ENCODE measurements around the gene STAU1.
"Not testable (repeated sequence)": the region's sequence is repeated elsewhere in the genome, so short reads cannot be mapped to it uniquely, and the experiment has no call there.

Gene STAU1

GRCh38 chr20:49184691-49185070 is 3.5 kb downstream of the STAU1 start:
- Histone ChIP-seq H3K4me3 (ENCODE audit: insufficient read depth, low read depth, low read length) (no peak overlapping the region), H3K9me3 (ENCODE audit: control insufficient read depth, low read length) (no peaks in the 10 kb centered on the region), H3K4me1 (ENCODE audit: control insufficient read depth, insufficient read depth, low read length) (peaks cover 4% of the 10 kb centered on the region), H3K27ac (ENCODE audit: insufficient read depth, low read depth, low read length, poor library complexity, severe bottlenecking) (no peak overlapping the region), H3K27me3 (ENCODE audit: control insufficient read depth, insufficient read depth, low read length, poor library complexity, severe bottlenecking) (no peaks in the 10 kb centered on the region), H3K36me3 (ENCODE audit: control insufficient read depth, insufficient read depth, low read length) (no peaks in the 10 kb centered on the region)
- WGBS, 2 experiments: 90 to 95% methylated on average over 1 to 2 of the region's 3 CpGs

DNA sequence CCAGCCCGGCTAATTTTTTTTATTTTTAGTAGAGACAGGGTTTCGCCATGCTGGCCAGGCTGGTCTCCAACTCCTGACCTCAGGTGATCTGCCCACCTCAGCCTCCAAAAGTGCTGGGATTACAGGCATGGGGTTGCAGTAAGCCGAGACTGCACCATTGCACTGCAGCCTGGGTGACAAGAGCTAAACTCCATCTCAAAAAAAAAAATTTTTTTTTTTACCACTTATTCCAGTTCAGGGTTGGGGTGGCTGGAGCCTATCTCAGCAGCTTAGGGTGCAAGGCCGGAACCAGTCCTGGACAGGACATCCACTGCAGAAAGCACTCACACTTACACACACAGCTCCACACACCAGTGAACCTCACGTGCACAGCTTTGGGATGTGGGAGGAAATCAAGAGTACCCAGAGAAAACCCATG is 4.0 kb downstream of the STAU1 start:
- H3K4me1 ChIP-seq (ENCODE audit: control insufficient read depth, insufficient read depth, low read length); H3K4me3 ChIP-seq (ENCODE audit: insufficient read depth, low read depth, low read length); H3K9me3 ChIP-seq (ENCODE audit: control insufficient read depth, low read length); H3K36me3 ChIP-seq (ENCODE audit: control insufficient read depth, insufficient read depth, low read length); H3K27me3 ChIP-seq (ENCODE audit: control insufficient read depth, insufficient read depth, low read length, poor library complexity, severe bottlenecking); H3K27ac ChIP-seq (ENCODE audit: insufficient read depth, low read depth, low read length, poor library complexity, severe bottlenecking): not testable (repeated sequence)
- 95% methylated on average over 5 of the region's 5 CpGs for WGBS, 2 experiments

GRCh38 chr20:49183444-49183843 is 4.7 kb downstream of the STAU1 start:
- WGBS, 2 experiments: 95 to 96% methylated on average over 3 of the region's 3 CpGs
- H3K36me3 ChIP-seq (ENCODE audit: control insufficient read depth, insufficient read depth, low read length): no peaks in the 10 kb centered on the region
- no peak overlapping the region for H3K4me3 ChIP-seq (ENCODE audit: insufficient read depth, low read depth, low read length)
- H3K27ac ChIP-seq (ENCODE audit: insufficient read depth, low read depth, low read length, poor library complexity, severe bottlenecking): no peak overlapping the region
- H3K4me1 ChIP-seq (ENCODE audit: control insufficient read depth, insufficient read depth, low read length): peaks cover 4% of the 10 kb centered on the region
- H3K9me3 ChIP-seq (ENCODE audit: control insufficient read depth, low read length): no peaks in the 10 kb centered on the region
- H3K27me3 ChIP-seq (ENCODE audit: control insufficient read depth, insufficient read depth, low read length, poor library complexity, severe bottlenecking): no peaks in the 10 kb centered on the region

- H3K4me1 ChIP-seq (ENCODE audit: control insufficient read depth, insufficient read depth, low read length): no peaks in the 10 kb centered on the region
- WGBS, 2 experiments: 89 to 95% methylated on average over 8 of the region's 8 CpGs
Observed at GRCh38 chr20:49181265-49181877, 6.8 kb downstream of the STAU1 start.

GRCh38 chr20:49179368-49180277 is 8.5 kb downstream of the STAU1 start:
- WGBS, 2 experiments: 83 to 89% methylated on average over 1 of the region's 1 CpG
- no peaks in the 10 kb centered on the region for H3K36me3 ChIP-seq (ENCODE audit: control insufficient read depth, insufficient read depth, low read length)
- no peaks in the 10 kb centered on the region for H3K4me1 ChIP-seq (ENCODE audit: control insufficient read depth, insufficient read depth, low read length)
- no peaks in the 10 kb centered on the region for H3K9me3 ChIP-seq (ENCODE audit: control insufficient read depth, low read length)
- no peak overlapping the region for H3K4me3 ChIP-seq (ENCODE audit: insufficient read depth, low read depth, low read length)
- no peak overlapping the region for H3K27ac ChIP-seq (ENCODE audit: insufficient read depth, low read depth, low read length, poor library complexity, severe bottlenecking)
- no peaks in the 10 kb centered on the region for H3K27me3 ChIP-seq (ENCODE audit: control insufficient read depth, insufficient read depth, low read length, poor library complexity, severe bottlenecking)

More at GRCh38 chr20:49181265-49181877, 6.8 kb downstream of the STAU1 start:
- Histone ChIP-seq H3K9me3 (ENCODE audit: control insufficient read depth, low read length) (no peaks in the 10 kb centered on the region), H3K36me3 (ENCODE audit: control insufficient read depth, insufficient read depth, low read length) (no peaks in the 10 kb centered on the region), H3K4me3 (ENCODE audit: insufficient read depth, low read depth, low read length) (no peak overlapping the region), H3K27ac (ENCODE audit: insufficient read depth, low read depth, low read length, poor library complexity, severe bottlenecking) (no peak overlapping the region), H3K27me3 (ENCODE audit: control insufficient read depth, insufficient read depth, low read length, poor library complexity, severe bottlenecking) (no peaks in the 10 kb centered on the region)

- WGBS, 2 experiments: 87 to 96% methylated on average over 6 of the region's 6 CpGs
- H3K4me3 ChIP-seq (ENCODE audit: insufficient read depth, low read depth, low read length): no peak overlapping the region
- H3K36me3 ChIP-seq (ENCODE audit: control insufficient read depth, insufficient read depth, low read length): no peaks in the 10 kb centered on the region
- no peaks in the 10 kb centered on the region for H3K4me1 ChIP-seq (ENCODE audit: control insufficient read depth, insufficient read depth, low read length)
- no peak overlapping the region for H3K27ac ChIP-seq (ENCODE audit: insufficient read depth, low read depth, low read length, poor library complexity, severe bottlenecking)
- H3K27me3 ChIP-seq (ENCODE audit: control insufficient read depth, insufficient read depth, low read length, poor library complexity, severe bottlenecking): no peaks in the 10 kb centered on the region
- no peaks in the 10 kb centered on the region for H3K9me3 ChIP-seq (ENCODE audit: control insufficient read depth, low read length)
Observed at GRCh38 chr20:49174183-49174582, 14.0 kb downstream of the STAU1 start.

- no peak overlapping the region for H3K27ac ChIP-seq (ENCODE audit: insufficient read depth, low read depth, low read length, poor library complexity, severe bottlenecking)
- 92 to 100% methylated on average over 1 of the region's 1 CpG for WGBS, 2 experiments
- H3K27me3 ChIP-seq (ENCODE audit: control insufficient read depth, insufficient read depth, low read length, poor library complexity, severe bottlenecking): no peaks in the 10 kb centered on the region
- no peak overlapping the region for H3K4me3 ChIP-seq (ENCODE audit: insufficient read depth, low read depth, low read length)
- no peaks in the 10 kb centered on the region for H3K9me3 ChIP-seq (ENCODE audit: control insufficient read depth, low read length)
- H3K36me3 ChIP-seq (ENCODE audit: control insufficient read depth, insufficient read depth, low read length): no peaks in the 10 kb centered on the region
- H3K4me1 ChIP-seq (ENCODE audit: control insufficient read depth, insufficient read depth, low read length): no peaks in the 10 kb centered on the region
Observed at GRCh38 chr20:49172413-49172812, 15.7 kb downstream of the STAU1 start.

DNA sequence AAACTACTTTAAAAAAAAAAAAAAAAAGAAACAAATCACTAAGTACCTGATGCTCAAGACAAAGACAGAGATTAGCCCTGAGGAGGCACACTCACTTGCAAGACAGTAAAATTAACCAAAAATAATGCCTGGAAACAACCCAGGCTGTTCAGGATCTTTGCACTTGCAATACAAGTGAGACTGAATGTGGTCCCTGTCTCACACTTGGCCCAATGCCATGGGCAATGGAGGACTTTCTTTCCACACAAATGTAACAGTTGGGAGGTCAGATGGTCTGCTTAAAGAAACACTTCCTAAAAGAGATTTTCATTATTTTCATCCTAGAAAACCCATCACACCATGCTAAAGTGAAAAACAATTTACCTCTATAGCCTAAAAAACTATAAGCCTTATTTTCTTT is 16.2 kb downstream of the STAU1 start:
- Histone ChIP-seq H3K36me3 (ENCODE audit: control insufficient read depth, insufficient read depth, low read length) (no peaks in the 10 kb centered on the region), H3K27ac (ENCODE audit: insufficient read depth, low read depth, low read length, poor library complexity, severe bottlenecking) (no peak overlapping the region), H3K9me3 (ENCODE audit: control insufficient read depth, low read length) (no peaks in the 10 kb centered on the region), H3K27me3 (ENCODE audit: control insufficient read depth, insufficient read depth, low read length, poor library complexity, severe bottlenecking) (no peaks in the 10 kb centered on the region), H3K4me3 (ENCODE audit: insufficient read depth, low read depth, low read length) (no peak overlapping the region), H3K4me1 (ENCODE audit: control insufficient read depth, insufficient read depth, low read length) (no peaks in the 10 kb centered on the region)

DNA sequence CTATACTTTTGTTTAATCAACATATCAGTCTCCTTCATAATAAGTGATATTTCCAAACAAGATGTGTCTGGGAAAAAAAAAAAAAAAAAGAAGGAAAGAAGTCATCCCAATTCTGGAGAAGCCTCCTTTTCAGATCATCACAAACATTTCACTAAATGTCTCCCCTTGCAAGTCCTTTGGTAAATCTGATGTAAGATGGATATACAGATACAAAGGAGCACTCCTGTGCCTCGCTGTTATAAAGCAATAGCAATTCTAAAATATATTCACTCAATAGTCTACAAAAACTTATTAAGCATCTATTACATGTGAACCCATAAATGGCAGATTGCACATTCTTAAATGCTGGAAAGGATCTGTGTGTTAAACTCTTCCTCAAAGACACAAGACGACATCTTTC is 17.4 kb downstream of the STAU1 start:
- Histone ChIP-seq H3K27ac (ENCODE audit: insufficient read depth, low read depth, low read length, poor library complexity, severe bottlenecking) (no peak overlapping the region), H3K4me3 (ENCODE audit: insufficient read depth, low read depth, low read length) (no peak overlapping the region), H3K36me3 (ENCODE audit: control insufficient read depth, insufficient read depth, low read length) (peaks cover 4% of the 10 kb centered on the region), H3K27me3 (ENCODE audit: control insufficient read depth, insufficient read depth, low read length, poor library complexity, severe bottlenecking) (no peaks in the 10 kb centered on the region), H3K9me3 (ENCODE audit: control insufficient read depth, low read length) (no peaks in the 10 kb centered on the region), H3K4me1 (ENCODE audit: control insufficient read depth, insufficient read depth, low read length) (no peaks in the 10 kb centered on the region)
- WGBS, 2 experiments: 100% methylated on average over 2 of the region's 2 CpGs

- Histone ChIP-seq H3K27ac (ENCODE audit: insufficient read depth, low read depth, low read length, poor library complexity, severe bottlenecking) (no peak overlapping the region), H3K4me3 (ENCODE audit: insufficient read depth, low read depth, low read length) (no peak overlapping the region), H3K4me1 (ENCODE audit: control insufficient read depth, insufficient read depth, low read length) (no peaks in the 10 kb centered on the region), H3K9me3 (ENCODE audit: control insufficient read depth, low read length) (no peaks in the 10 kb centered on the region), H3K36me3 (ENCODE audit: control insufficient read depth, insufficient read depth, low read length) (peaks cover 9% of the 10 kb centered on the region), H3K27me3 (ENCODE audit: control insufficient read depth, insufficient read depth, low read length, poor library complexity, severe bottlenecking) (no peaks in the 10 kb centered on the region)
- 93 to 94% methylated on average over 2 of the region's 2 CpGs for WGBS, 2 experiments
Observed at GRCh38 chr20:49169547-49169946, 18.6 kb downstream of the STAU1 start.
